ENCODE results near the gene ILF3.
A peak's percentile ranks its signal among the peaks of the same experiment; 100 is the strongest.

- TF ChIP-seq POLR2A (IDR thresholded peaks at IDR 0.05) = no peak
- TF ChIP-seq, protein P1, sequence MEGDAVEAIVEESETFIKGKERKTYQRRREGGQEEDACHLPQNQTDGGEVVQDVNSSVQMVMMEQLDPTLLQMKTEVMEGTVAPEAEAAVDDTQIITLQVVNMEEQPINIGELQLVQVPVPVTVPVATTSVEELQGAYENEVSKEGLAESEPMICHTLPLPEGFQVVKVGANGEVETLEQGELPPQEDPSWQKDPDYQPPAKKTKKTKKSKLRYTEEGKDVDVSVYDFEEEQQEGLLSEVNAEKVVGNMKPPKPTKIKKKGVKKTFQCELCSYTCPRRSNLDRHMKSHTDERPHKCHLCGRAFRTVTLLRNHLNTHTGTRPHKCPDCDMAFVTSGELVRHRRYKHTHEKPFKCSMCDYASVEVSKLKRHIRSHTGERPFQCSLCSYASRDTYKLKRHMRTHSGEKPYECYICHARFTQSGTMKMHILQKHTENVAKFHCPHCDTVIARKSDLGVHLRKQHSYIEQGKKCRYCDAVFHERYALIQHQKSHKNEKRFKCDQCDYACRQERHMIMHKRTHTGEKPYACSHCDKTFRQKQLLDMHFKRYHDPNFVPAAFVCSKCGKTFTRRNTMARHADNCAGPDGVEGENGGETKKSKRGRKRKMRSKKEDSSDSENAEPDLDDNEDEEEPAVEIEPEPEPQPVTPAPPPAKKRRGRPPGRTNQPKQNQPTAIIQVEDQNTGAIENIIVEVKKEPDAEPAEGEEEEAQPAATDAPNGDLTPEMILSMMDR (IDR thresholded peaks at IDR 0.05) = no peak
- TF ChIP-seq POLR2AphosphoS5 (IDR thresholded peaks at IDR 0.05) = peak; percentile 87
Observed at GRCh38 chr19:10617409-10618121, 36.6 kb upstream of the ILF3 start.
